GM23338 (cell line): ENCODE measurements around the gene KCTD19. TPM values are rescaled to one million over a fixed set of nuclear protein-coding genes. Genes with fewer than 3 reads are reported as not detected.

Experiments used
- ETS1 ChIP-seq: IDR thresholded peaks from 2 replicates; pipeline ENCODE4 v1.6.1; 2016; ENCODE audit warnings: antibody characterized with exemption
- EZH2 ChIP-seq: fragments of 200-600 bp; sonication (generic); IDR thresholded peaks from one replicate; pipeline ENCODE4 v1.8.0; 2017; ENCODE audit warnings: antibody characterized with exemption, mild to moderate bottlenecking, low read depth; ENCODE audit not compliant: unreplicated experiment
- POLR2AphosphoS5 ChIP-seq: IDR thresholded peaks from 2 replicates; pipeline ENCODE4 v1.6.1; 2016; ENCODE audit warnings: antibody characterized with exemption, low read depth
- ZNF114 ChIP-seq: fragments of 250-450 bp; sonication (Bioruptor Pico); IDR thresholded peaks from 2 replicates; pipeline ENCODE4 v1.5.0; 2020; ENCODE audit warnings: mild to moderate bottlenecking, moderate library complexity
- ZNF331 ChIP-seq: fragments of 250-450 bp; sonication (Bioruptor Pico); IDR thresholded peaks from 2 replicates; pipeline ENCODE4 v1.5.0; 2020; ENCODE audit warnings: low read depth, mild to moderate bottlenecking, moderate library complexity
- ZNF462 ChIP-seq: fragments of 250-450 bp; sonication (Bioruptor Pico); IDR thresholded peaks from 2 replicates; pipeline ENCODE4 v1.5.0; 2020; ENCODE audit warnings: mild to moderate bottlenecking, moderate library complexity
- polyA plus RNA-seq: library from polyadenylated mRNA; unstranded; fragments of >200 nt; fragmentation: Nextera tagmentation; extraction: Ambion mirVana; gene quantifications from 2 replicates; pipeline ENCODE4 v1.2.1, GENCODE V29; 2016
- total RNA-seq: library from RNA; depleted of rRNA; stranded (reverse); fragments of >200 nt; shearing (Covaris generic); gene quantifications from 2 replicates; pipeline ENCODE4 v1.2.3, GENCODE V29; 2014
- TF ChIP-seq, protein P1 (sequence below): IDR thresholded peaks from one replicate; pipeline ENCODE4 v1.6.1; 2018; ENCODE audit warnings: antibody characterized with exemption; ENCODE audit not compliant: unreplicated experiment
- TF ChIP-seq, protein P2 (sequence below), 2 experiments: fragments of 200-600 bp in 1 of 2; sonication (generic) in 1 of 2; conservative IDR thresholded peaks; 2 replicates each; pipeline versions ENCODE4 v1.5.1 to v1.6.1; 2016 to 2017; ENCODE audit warnings: antibody characterized with exemption in 2 of 2, low read depth in 2 of 2, mild to moderate bottlenecking in 2 of 2, moderate library complexity in 1 of 2

KCTD19 gene
- total and polyA plus RNA-seq, 2 experiments from 2014 or later, result 0.31 to 0.65 TPM

- TF ChIP-seq ZNF462 (CRISPR knock-in tag) (no peak), ZNF114 (CRISPR knock-in tag) (no peak), ETS1 (no peak), POLR2AphosphoS5 (no peak), EZH2 (no peak), ZNF331 (CRISPR knock-in tag) (no peak)
- TF ChIP-seq, protein P1, sequence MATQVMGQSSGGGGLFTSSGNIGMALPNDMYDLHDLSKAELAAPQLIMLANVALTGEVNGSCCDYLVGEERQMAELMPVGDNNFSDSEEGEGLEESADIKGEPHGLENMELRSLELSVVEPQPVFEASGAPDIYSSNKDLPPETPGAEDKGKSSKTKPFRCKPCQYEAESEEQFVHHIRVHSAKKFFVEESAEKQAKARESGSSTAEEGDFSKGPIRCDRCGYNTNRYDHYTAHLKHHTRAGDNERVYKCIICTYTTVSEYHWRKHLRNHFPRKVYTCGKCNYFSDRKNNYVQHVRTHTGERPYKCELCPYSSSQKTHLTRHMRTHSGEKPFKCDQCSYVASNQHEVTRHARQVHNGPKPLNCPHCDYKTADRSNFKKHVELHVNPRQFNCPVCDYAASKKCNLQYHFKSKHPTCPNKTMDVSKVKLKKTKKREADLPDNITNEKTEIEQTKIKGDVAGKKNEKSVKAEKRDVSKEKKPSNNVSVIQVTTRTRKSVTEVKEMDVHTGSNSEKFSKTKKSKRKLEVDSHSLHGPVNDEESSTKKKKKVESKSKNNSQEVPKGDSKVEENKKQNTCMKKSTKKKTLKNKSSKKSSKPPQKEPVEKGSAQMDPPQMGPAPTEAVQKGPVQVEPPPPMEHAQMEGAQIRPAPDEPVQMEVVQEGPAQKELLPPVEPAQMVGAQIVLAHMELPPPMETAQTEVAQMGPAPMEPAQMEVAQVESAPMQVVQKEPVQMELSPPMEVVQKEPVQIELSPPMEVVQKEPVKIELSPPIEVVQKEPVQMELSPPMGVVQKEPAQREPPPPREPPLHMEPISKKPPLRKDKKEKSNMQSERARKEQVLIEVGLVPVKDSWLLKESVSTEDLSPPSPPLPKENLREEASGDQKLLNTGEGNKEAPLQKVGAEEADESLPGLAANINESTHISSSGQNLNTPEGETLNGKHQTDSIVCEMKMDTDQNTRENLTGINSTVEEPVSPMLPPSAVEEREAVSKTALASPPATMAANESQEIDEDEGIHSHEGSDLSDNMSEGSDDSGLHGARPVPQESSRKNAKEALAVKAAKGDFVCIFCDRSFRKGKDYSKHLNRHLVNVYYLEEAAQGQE, result no peak
- TF ChIP-seq, protein P2, sequence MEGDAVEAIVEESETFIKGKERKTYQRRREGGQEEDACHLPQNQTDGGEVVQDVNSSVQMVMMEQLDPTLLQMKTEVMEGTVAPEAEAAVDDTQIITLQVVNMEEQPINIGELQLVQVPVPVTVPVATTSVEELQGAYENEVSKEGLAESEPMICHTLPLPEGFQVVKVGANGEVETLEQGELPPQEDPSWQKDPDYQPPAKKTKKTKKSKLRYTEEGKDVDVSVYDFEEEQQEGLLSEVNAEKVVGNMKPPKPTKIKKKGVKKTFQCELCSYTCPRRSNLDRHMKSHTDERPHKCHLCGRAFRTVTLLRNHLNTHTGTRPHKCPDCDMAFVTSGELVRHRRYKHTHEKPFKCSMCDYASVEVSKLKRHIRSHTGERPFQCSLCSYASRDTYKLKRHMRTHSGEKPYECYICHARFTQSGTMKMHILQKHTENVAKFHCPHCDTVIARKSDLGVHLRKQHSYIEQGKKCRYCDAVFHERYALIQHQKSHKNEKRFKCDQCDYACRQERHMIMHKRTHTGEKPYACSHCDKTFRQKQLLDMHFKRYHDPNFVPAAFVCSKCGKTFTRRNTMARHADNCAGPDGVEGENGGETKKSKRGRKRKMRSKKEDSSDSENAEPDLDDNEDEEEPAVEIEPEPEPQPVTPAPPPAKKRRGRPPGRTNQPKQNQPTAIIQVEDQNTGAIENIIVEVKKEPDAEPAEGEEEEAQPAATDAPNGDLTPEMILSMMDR (conservative IDR thresholded peaks at IDR 0.05; ENCODE audit: low read depth in 2 of 2), result no peak
Observed at GRCh38 chr16:67242138-67242730, 84.3 kb downstream of the KCTD19 start (continued).
